Endothelial cell of umbilical vein (primary cell): ENCODE results near the gene LRRN3. TPM values are rescaled to one million over a fixed set of nuclear protein-coding genes. Genes with fewer than 3 reads are reported as not detected.

ENCODE experiments used
- BruUV-seq: library from RNA; stranded (reverse); fragments of 400-500 nt; replicated peaks from 2 replicates; lab custom pipeline; 2021; lab: Mats Ljungman, UMichigan
- CTCF ChIA-PET: fragments of 300-600, 350-600 bp; sonication (Branson Sonifier 250); formaldehyde crosslinking; loops from one replicate; lab custom pipeline; 2021; ENCODE audit warnings: antibody characterized with exemption, inconsistent platforms; lab: Charles Lee
- POLR2A ChIA-PET: fragments of 300-600, 350-600 bp; sonication (Branson Sonifier 250); formaldehyde crosslinking; loops from one replicate; lab custom pipeline; 2021; ENCODE audit warnings: antibody characterized with exemption, inconsistent platforms; lab: Charles Lee
- DNase-seq: peaks from one replicate; pipeline ENCODE4 v3.0.0-alpha.2; 2011; ENCODE audit warnings: low read depth, low spot score
- FAIRE-seq: peaks from 2 replicates; lab custom pipeline; 2011; peaks lifted over from hg19 to GRCh38; lab: Jason Lieb, UNC
- H2AFZ ChIP-seq: 2 replicates; pipeline ENCODE4 v1.6.0; 2012; ENCODE audit warnings: low read depth, low read length, control low read depth, inconsistent platforms
- H3K27ac ChIP-seq: 2 replicates; pipeline ENCODE4 v1.5.1; 2011; ENCODE audit warnings: low read depth, mild to moderate bottlenecking, control low read depth, low read length, moderate library complexity; ENCODE audit not compliant: insufficient read depth
- H3K27me3 ChIP-seq, 2 experiments: 2 replicates each; pipeline versions ENCODE4 v1.6.0 to v1.6.1; 2011; ENCODE audit warnings: low read length in 2 of 2, mixed read lengths in 1 of 2; ENCODE audit not compliant: control insufficient read depth in 2 of 2, insufficient read depth in 2 of 2
- H3K36me3 ChIP-seq, 2 experiments: 2 replicates in 1 of 2; 3 replicates in 1 of 2; pipeline ENCODE4 v1.5.1; 2011; ENCODE audit warnings: low read length in 2 of 2, mild to moderate bottlenecking in 1 of 2, moderate library complexity in 1 of 2; ENCODE audit not compliant: control insufficient read depth in 2 of 2, insufficient read depth in 2 of 2; ENCODE audit errors: extremely low read depth in 1 of 2
- H3K4me1 ChIP-seq: 3 replicates; pipeline ENCODE4 v1.5.1; 2011; ENCODE audit warnings: mild to moderate bottlenecking, low read length; ENCODE audit not compliant: control insufficient read depth, insufficient read depth; ENCODE audit errors: extremely low read depth
- H3K4me2 ChIP-seq: 2 replicates; pipeline ENCODE4 v1.6.1; 2011; ENCODE audit warnings: low read length, control low read depth, mixed read lengths; ENCODE audit not compliant: insufficient read depth
- H3K4me3 ChIP-seq, 3 experiments: fragments of 200-600 bp in 1 of 3; sonication (generic), shearing (Covaris generic) in 1 of 3; replicated peaks in 1 of 3; 2 replicates each; pipeline ENCODE4 v1.5.1; 2011 to 2016; ENCODE audit warnings: control low read depth in 3 of 3, low read length in 3 of 3, mild to moderate bottlenecking in 2 of 3, inconsistent platforms in 1 of 3, low read depth in 1 of 3, moderate library complexity in 1 of 3; ENCODE audit not compliant: insufficient read depth in 1 of 3
- H3K79me2 ChIP-seq: 2 replicates; pipeline ENCODE4 v1.6.0; 2012; ENCODE audit warnings: low read length, inconsistent platforms; ENCODE audit not compliant: control insufficient read depth, insufficient read depth
- H3K9ac ChIP-seq: replicated peaks from 2 replicates; pipeline ENCODE3; 2011; ENCODE audit warnings: low read length, control low read depth; ENCODE audit not compliant: insufficient read depth; ENCODE audit errors: extremely low read depth
- H3K9me1 ChIP-seq: replicated peaks from 3 replicates; pipeline ENCODE4 v1.6.0; 2011; ENCODE audit warnings: mild to moderate bottlenecking, low read length; ENCODE audit not compliant: control insufficient read depth, insufficient read depth; ENCODE audit errors: extremely low read depth
- H3K9me3 ChIP-seq: replicated peaks from 2 replicates; pipeline ENCODE4 v1.5.1; 2012; ENCODE audit warnings: low read length, inconsistent platforms; ENCODE audit not compliant: control insufficient read depth, insufficient read depth
- H4K20me1 ChIP-seq: replicated peaks from 2 replicates; pipeline ENCODE3; 2011; ENCODE audit warnings: mild to moderate bottlenecking, low read length; ENCODE audit not compliant: control insufficient read depth, insufficient read depth; ENCODE audit errors: extremely low read depth
- CTCF ChIP-seq, 2 donors: IDR thresholded peaks; 1 replicate in 1 of 2; 2 replicates in 1 of 2; pipeline ENCODE4 v1.5.1; 2011; ENCODE audit warnings: low read length in 2 of 2, mild to moderate bottlenecking in 2 of 2, moderate library complexity in 2 of 2, control low read depth in 1 of 2, inconsistent platforms in 1 of 2, low read depth in 1 of 2; ENCODE audit not compliant: insufficient read depth in 1 of 2; ENCODE audit errors: extremely low read depth in 1 of 2
- EZH2 ChIP-seq: IDR thresholded peaks from 2 replicates; pipeline ENCODE4 v1.6.1; 2012; ENCODE audit warnings: borderline replicate concordance, low read depth, mild to moderate bottlenecking, moderate library complexity, low read length, inconsistent platforms; ENCODE audit not compliant: severe bottlenecking
- FOS ChIP-seq: IDR thresholded peaks from 2 replicates; pipeline ENCODE4 v1.6.1; 2011; ENCODE audit warnings: mild to moderate bottlenecking, low read length, moderate library complexity, borderline replicate concordance; ENCODE audit not compliant: insufficient read depth
- GATA2 ChIP-seq: IDR thresholded peaks from 2 replicates; pipeline ENCODE4 v1.7.0; 2011; ENCODE audit warnings: low read depth, mild to moderate bottlenecking, moderate library complexity, mixed read lengths, low read length; ENCODE audit not compliant: insufficient read length, insufficient read depth
- JUN ChIP-seq: IDR thresholded peaks from 2 replicates; pipeline ENCODE4 v1.6.1; 2011; ENCODE audit warnings: borderline replicate concordance, low read depth; ENCODE audit not compliant: insufficient read length, insufficient read depth
- MAX ChIP-seq: IDR thresholded peaks from 2 replicates; pipeline ENCODE4 v1.6.1; 2011; ENCODE audit not compliant: insufficient read depth, insufficient read length
- MYC ChIP-seq: IDR thresholded peaks from one replicate; pipeline ENCODE4 v1.6.1; 2011; ENCODE audit warnings: mild to moderate bottlenecking, low read depth, low read length
- POLR2A ChIP-seq: IDR thresholded peaks from 2 replicates; pipeline ENCODE4 v1.6.1; 2012; ENCODE audit warnings: low read depth, mild to moderate bottlenecking, control low read depth, low read length
- POLR2AphosphoS5 ChIP-seq: IDR thresholded peaks from 2 replicates; pipeline ENCODE4 v1.6.1; 2012; ENCODE audit warnings: low read depth, mild to moderate bottlenecking, control low read depth, low read length, moderate library complexity; ENCODE audit not compliant: insufficient read depth
- dilution Hi-C: fragments of 300-500 bp; cut with MboI; formaldehyde crosslinking; loops from one replicate; pipeline ENCODE4 v1.15.0; 2019; ENCODE audit warnings: low sequenced_read_pairs; ENCODE audit not compliant: extremely low pct_ligation_motif_present
- intact Hi-C: fragments of 100-400 bp; cut with micrococcal nuclease; formaldehyde crosslinking; loops from one replicate; pipeline ENCODE4 v1.10.0; 2022
- polyA plus RNA-seq, 4 experiments: library from polyadenylated mRNA; depleted of rRNA in 3 of 4; stranded (reverse) in 3 of 4; unstranded in 1 of 4; fragments of >200 nt; gene quantifications; 2 replicates each; pipeline versions ENCODE4 v1.2.1 to v1.2.3, GENCODE V29; 2011 to 2012; ENCODE audit warnings: missing spikeins in 1 of 4
- total RNA-seq: library from RNA; stranded (reverse); gene quantifications from 2 replicates; pipeline ENCODE4 v1.2.3, GENCODE V29; 2021

LRRN3 gene
- total and polyA plus RNA-seq, 2 donors (not counting 3 experiments of a cell fraction or from before 2014, with no cell fraction given), result not detected

DNA sequence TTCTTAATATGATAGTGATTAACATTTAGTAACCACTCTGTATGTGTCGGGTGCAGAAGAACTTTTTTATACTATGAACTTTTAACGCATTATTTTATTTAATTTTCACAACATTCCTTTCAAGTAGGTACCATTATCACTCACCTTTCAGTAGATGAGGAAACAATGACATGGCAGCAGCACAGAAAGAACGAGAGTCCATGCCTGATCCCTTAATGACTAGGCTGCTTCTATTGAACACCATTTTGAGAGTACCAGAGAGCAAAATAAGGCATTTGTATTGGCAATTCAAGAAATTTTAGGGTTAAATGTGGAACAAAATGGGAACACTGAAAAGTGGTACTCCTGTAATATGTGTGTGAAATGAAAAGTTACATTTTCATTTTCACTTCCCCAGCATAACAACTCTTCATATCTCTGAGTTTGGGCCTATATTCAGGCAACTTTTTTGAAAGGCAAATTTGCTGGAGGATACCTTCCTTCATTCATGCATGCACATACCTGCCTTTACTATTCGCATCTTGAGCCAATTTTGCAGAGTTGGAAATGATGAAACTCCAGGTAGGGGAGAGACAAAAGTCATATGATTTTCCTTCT is 12.8 kb downstream of the LRRN3 start:
- no peaks in the 10 kb centered on the region for H3K9me1 ChIP-seq
- H4K20me1 ChIP-seq, result no peaks in the 10 kb centered on the region
- no peaks in the 10 kb centered on the region for H3K79me2 ChIP-seq
- H3K27ac ChIP-seq, result no peak overlapping the region
- dilution Hi-C loops (no loop called here), intact Hi-C loops (no loop called here)
- FAIRE-seq, result no peak
- H3K4me1 ChIP-seq, result no peaks in the 10 kb centered on the region
- ChIA-PET CTCF (no interaction called here), POLR2A (no interaction called here)
- H3K4me3 ChIP-seq, result no peak overlapping the region
- DNase-seq, result no peak
- H3K9me3 ChIP-seq, result no peaks in the 10 kb centered on the region
- H2AFZ ChIP-seq, result no peak overlapping the region
- no peak for TF ChIP-seq POLR2A
- TF ChIP-seq GATA2, result no peak
- no peak for TF ChIP-seq POLR2AphosphoS5
- TF ChIP-seq EZH2, result no peak
- TF ChIP-seq MAX, result no peak
- TF ChIP-seq MYC, result no peak
- no peak for TF ChIP-seq FOS
- TF ChIP-seq CTCF (IDR thresholded peaks at IDR 0.05; ENCODE audit: extremely low read depth in 1 of 2, insufficient read depth in 1 of 2, low read depth in 1 of 2, low read length in 2 of 2), result no peak
- TF ChIP-seq JUN, result no peak
- no peaks in the 10 kb centered on the region for H3K27me3 ChIP-seq
- H3K9ac ChIP-seq, result no peak overlapping the region
- H3K4me2 ChIP-seq, result no peak overlapping the region
- no TSS peak for BruUV-seq
- H3K36me3 ChIP-seq, result no peaks in the 10 kb centered on the region
